Activated CD8-positive, alpha-beta T cell treated with anti-CD3 and anti-CD28 coated beads for 36 hours (primary cell): ENCODE measurements around the gene UNC80. TPM values are rescaled to one million over a fixed set of nuclear protein-coding genes. Genes with fewer than 3 reads are reported as not detected.

Experiments used
- ATAC-seq: fragments of 200-7000 bp; cut with Tn5 transposase; one replicate; pipeline ENCODE4 v1.10.0; 2021; ENCODE audit warnings: mild to moderate bottlenecking, moderate library complexity
- CTCF ChIA-PET: fragments of 350-600 bp; sonication (Branson Sonifier 250); formaldehyde crosslinking; loops from one replicate; lab custom pipeline; 2021; ENCODE audit warnings: antibody characterized with exemption; lab: Charles Lee
- POLR2A ChIA-PET: fragments of 350-600 bp; sonication (Branson Sonifier 250); formaldehyde crosslinking; loops from one replicate; lab custom pipeline; 2021; ENCODE audit warnings: antibody characterized with exemption; lab: Charles Lee
- DNase-seq: peaks from one replicate; pipeline ENCODE4 v3.0.0-alpha.2; 2020
- H3K27ac Mint-ChIP-seq: one replicate; pipeline ENCODE4 v1.8.0; 2021; ENCODE audit warnings: mild to moderate bottlenecking, mixed read lengths
- H3K27me3 Mint-ChIP-seq: one replicate; pipeline ENCODE4 v1.8.0; 2021; ENCODE audit warnings: mixed read lengths
- H3K36me3 Mint-ChIP-seq: one replicate; pipeline ENCODE4 v1.8.0; 2021; ENCODE audit warnings: low read depth, mixed read lengths
- H3K4me1 Mint-ChIP-seq: one replicate; pipeline ENCODE4 v1.8.0; 2021; ENCODE audit warnings: low read depth, mixed read lengths
- H3K4me3 Mint-ChIP-seq: one replicate; pipeline ENCODE4 v1.8.0; 2021; ENCODE audit warnings: mild to moderate bottlenecking, moderate library complexity, mixed read lengths
- H3K9me3 Mint-ChIP-seq: one replicate; pipeline ENCODE4 v1.8.0; 2021; ENCODE audit warnings: mixed read lengths
- intact Hi-C: fragments of 100-400 bp; cut with micrococcal nuclease; formaldehyde crosslinking; loops from one replicate; pipeline ENCODE4 v1.10.0; 2022
- total RNA-seq, 2 experiments: library from RNA; stranded (reverse); gene quantifications; one replicate each; pipeline ENCODE4 v1.2.3, GENCODE V29; 2021
- TF ChIP-seq, protein P1 (sequence below): fragments of 200-600 bp; IDR thresholded peaks from one replicate; pipeline ENCODE4 v1.8.0; 2022; ENCODE audit warnings: antibody characterized with exemption, mild to moderate bottlenecking

UNC80 gene
- total RNA-seq, 2 experiments from 2014 or later = not detected

DNA sequence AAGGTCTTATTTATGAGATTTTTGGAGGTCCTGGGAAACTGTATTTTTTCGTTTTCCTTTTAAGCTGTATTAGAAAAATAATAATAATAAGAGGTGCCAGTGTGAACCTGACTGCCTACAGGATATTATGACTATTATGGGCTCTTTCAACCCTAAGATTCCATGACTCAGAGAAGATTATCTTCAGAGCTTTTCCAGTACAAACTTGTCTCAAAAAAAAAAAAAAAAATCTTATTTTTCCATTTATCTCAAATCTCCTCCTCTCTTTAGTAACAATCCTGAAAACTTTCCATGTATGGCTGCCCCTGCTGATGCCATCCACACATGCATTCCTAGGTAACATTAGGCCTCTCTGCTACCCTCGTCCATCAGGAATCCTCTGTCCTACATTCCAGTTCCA lies 194.1 kb downstream of the UNC80 start:
- Mint-ChIP-seq H3K27me3 (peaks cover 1% of the 10 kb centered on the region), H3K27ac (no peak overlapping the region), H3K36me3 (no peaks in the 10 kb centered on the region), H3K4me1 (no peaks in the 10 kb centered on the region), H3K4me3 (no peak overlapping the region), H3K9me3 (no peaks in the 10 kb centered on the region)
- TF ChIP-seq, protein P1, sequence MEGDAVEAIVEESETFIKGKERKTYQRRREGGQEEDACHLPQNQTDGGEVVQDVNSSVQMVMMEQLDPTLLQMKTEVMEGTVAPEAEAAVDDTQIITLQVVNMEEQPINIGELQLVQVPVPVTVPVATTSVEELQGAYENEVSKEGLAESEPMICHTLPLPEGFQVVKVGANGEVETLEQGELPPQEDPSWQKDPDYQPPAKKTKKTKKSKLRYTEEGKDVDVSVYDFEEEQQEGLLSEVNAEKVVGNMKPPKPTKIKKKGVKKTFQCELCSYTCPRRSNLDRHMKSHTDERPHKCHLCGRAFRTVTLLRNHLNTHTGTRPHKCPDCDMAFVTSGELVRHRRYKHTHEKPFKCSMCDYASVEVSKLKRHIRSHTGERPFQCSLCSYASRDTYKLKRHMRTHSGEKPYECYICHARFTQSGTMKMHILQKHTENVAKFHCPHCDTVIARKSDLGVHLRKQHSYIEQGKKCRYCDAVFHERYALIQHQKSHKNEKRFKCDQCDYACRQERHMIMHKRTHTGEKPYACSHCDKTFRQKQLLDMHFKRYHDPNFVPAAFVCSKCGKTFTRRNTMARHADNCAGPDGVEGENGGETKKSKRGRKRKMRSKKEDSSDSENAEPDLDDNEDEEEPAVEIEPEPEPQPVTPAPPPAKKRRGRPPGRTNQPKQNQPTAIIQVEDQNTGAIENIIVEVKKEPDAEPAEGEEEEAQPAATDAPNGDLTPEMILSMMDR = no peak
- ChIA-PET POLR2A (no interaction called here), CTCF (interaction anchor here (1.3 to 1.8 kb wide), 2 partner anchors 12 to 233 kb away, joined by 3 read pairs; no protein-coding TSS in a partner anchor)
- ATAC-seq (no peak), DNase-seq (no peak)
- intact Hi-C loops = no loop called here

DNA sequence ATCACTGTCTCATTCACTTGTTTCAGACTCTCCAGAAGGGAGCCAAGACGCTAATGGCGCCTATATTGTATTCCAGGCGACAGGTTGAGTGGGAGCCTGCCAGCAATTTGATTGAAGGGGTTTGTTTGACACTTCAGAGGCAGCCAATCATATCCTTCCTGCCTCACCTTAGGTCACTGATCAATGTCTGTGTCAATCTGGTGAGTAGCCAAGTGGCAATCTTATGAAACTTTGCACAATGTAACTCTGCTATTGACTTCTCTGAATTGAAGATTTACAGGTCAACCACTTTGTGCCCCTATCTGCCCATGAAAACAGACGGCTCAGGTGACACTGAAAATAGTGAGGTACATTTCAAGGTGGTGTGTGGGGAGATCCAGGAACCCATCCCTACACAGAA lies 198.1 kb downstream of the UNC80 start:
- TF ChIP-seq, protein P1 = no peak
- Mint-ChIP-seq H3K27me3 (peaks cover 6% of the 10 kb centered on the region), H3K27ac (no peak overlapping the region), H3K9me3 (no peaks in the 10 kb centered on the region), H3K36me3 (no peaks in the 10 kb centered on the region), H3K4me1 (no peaks in the 10 kb centered on the region), H3K4me3 (no peak overlapping the region)
- no peak for DNase-seq
- ATAC-seq = no peak
- POLR2A ChIA-PET = no interaction called here
- intact Hi-C loops = no loop called here
- CTCF ChIA-PET = interaction anchor here (1.2 to 2.3 kb wide), 3 partner anchors 8 to 229 kb away, joined by 3 to 9 read pairs (median 3); no protein-coding TSS in a partner anchor

DNA sequence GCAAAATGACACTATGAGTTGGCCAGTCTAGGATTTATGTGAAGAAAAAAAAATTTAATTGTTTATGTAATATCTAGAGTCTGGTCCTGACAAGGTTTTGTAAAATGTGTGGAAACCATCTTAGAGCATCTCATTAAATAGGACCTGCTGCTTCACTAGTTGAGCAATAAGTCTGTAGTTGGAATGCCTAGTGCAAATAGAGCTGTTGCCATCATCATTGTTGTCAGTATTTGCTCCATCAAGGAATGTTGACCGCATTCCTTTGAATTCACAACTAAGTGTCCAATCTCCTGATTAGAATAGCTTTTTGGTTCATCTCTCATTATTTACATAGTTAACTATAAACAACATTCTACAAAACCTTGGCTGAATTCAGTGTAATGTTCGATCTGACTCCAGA lies 198.6 kb downstream of the UNC80 start:
- CTCF ChIA-PET = interaction anchor here (1.2 kb wide), 1 partner anchor 9 kb away, joined by 3 read pairs; no protein-coding TSS in a partner anchor
- no peak for ATAC-seq
- POLR2A ChIA-PET = no interaction called here
- TF ChIP-seq, protein P1 = no peak
- DNase-seq = no peak
- H3K9me3 Mint-ChIP-seq = no peaks in the 10 kb centered on the region
- peaks cover 6% of the 10 kb centered on the region for H3K27me3 Mint-ChIP-seq
- H3K27ac Mint-ChIP-seq = no peak overlapping the region
- H3K36me3 Mint-ChIP-seq = no peaks in the 10 kb centered on the region
- intact Hi-C loops = no loop called here
- H3K4me3 Mint-ChIP-seq = no peak overlapping the region
- no peaks in the 10 kb centered on the region for H3K4me1 Mint-ChIP-seq

DNA sequence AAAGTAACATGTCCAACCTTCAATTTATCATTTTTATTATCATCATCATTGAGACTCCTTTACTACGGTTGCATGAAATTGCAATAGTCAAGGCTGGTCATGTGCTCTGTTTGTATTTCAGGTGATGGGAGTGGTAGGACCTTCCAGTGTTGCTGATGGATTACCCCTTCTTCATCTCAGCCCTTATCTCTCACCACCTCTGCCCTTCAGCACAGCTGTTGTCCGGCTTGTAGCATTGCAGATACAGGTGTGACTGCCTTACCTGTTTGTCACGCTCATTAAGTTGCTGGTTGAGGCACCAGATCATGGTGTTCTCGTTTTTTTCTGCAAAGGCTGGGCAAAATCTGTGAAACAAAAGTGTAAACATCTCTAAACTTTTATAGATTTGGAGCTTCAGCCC lies 199.1 kb downstream of the UNC80 start:
- Mint-ChIP-seq H3K27ac (no peak overlapping the region), H3K9me3 (no peaks in the 10 kb centered on the region), H3K4me1 (no peaks in the 10 kb centered on the region), H3K27me3 (peaks cover 6% of the 10 kb centered on the region), H3K36me3 (no peaks in the 10 kb centered on the region), H3K4me3 (no peak overlapping the region)
- POLR2A ChIA-PET = no interaction called here
- CTCF ChIA-PET = interaction anchor here (1.0 to 1.7 kb wide), 3 partner anchors 9 to 228 kb away, joined by 3 to 7 read pairs (median 5); no protein-coding TSS in a partner anchor
- DNase-seq (no peak), ATAC-seq (no peak)
- TF ChIP-seq, protein P1 = no peak
- intact Hi-C loops = no loop called here

DNA sequence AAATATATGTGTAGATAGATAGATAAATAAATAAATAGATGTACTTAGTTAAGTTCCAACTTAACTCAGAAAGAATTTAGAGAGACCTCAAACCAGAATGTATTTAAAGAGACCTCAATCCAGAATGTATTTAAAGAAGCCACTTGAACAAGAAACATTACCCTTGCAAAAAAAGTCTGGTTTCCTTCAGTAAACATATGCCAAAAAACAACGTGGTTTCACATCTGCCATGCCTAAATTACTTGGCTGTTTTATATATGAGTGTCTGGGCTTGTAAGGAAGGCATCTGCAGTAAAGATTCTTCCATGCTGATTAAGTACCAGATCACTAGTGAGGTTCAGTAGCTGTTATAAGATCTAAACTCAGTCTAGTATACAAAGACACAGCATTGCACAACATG lies 201.7 kb downstream of the UNC80 start:
- CTCF ChIA-PET = interaction anchor here (1.3 kb wide), 1 partner anchor 226 kb away, joined by 4 read pairs; no protein-coding TSS in a partner anchor

More for the DNA sequence above, 201.7 kb downstream of the UNC80 start:
- DNase-seq (no peak), ATAC-seq (no peak)
- Mint-ChIP-seq H3K36me3 (no peaks in the 10 kb centered on the region), H3K27ac (no peak overlapping the region), H3K9me3 (no peaks in the 10 kb centered on the region), H3K27me3 (peaks cover 5% of the 10 kb centered on the region), H3K4me1 (no peaks in the 10 kb centered on the region), H3K4me3 (no peak overlapping the region)
- POLR2A ChIA-PET = no interaction called here
- TF ChIP-seq, protein P1 = no peak
- intact Hi-C loops = no loop called here
